ENCODE data around the gene CHRNA5.

CHRNA5 gene

DNA sequence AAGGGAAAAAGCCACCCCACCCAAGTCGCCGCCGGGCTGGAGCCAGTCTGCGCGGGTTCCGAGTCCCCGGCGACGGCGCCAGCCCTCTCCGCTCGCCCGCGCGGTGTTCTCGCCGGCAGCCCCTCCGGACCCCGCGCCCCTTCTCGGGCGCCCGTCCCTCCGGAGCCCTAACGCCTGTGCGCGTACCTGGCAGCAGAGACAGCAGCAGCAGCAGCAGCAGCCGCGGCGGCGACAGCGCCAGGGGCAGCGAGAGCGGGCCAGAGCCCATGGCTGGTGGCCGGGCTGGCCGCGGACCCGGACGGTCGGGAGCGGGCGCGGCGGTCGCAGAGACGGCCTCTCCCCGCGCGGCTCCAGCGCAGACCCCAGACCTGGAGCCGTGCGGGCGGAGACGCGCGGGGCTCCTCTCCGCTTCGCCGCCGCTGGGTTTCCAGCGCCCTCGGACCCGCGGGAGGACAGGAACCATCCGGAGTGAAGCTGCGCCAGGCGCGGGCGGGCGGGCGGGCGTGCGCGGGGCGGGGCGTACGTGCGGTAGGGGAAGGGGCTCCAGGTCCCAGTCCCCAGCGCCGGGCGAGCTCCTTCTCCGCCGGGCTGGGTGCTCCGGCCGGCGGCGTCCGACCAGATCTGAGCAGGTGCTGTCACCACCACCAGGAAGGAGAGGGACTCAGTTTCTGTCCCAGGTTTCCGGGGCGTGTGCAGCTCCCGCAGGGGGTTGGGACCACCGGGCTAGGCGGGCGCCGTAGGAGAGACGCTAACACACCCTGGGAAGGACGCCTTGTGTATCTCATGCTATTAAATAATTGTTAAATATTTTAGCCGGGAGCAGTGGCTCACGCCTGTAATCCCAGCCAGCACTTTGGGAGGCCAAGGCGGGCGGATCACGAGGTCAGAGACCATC, 55.5 kb downstream of the CHRNA5 start, which contains the start of gene CHRNA3:
Gene CHRNA3 (minus strand): TSS at position 470 of the 895 bp plus-strand sequence. CDS start 202 bp downstream, at position 268.
- no peak for DNase-seq

DNA sequence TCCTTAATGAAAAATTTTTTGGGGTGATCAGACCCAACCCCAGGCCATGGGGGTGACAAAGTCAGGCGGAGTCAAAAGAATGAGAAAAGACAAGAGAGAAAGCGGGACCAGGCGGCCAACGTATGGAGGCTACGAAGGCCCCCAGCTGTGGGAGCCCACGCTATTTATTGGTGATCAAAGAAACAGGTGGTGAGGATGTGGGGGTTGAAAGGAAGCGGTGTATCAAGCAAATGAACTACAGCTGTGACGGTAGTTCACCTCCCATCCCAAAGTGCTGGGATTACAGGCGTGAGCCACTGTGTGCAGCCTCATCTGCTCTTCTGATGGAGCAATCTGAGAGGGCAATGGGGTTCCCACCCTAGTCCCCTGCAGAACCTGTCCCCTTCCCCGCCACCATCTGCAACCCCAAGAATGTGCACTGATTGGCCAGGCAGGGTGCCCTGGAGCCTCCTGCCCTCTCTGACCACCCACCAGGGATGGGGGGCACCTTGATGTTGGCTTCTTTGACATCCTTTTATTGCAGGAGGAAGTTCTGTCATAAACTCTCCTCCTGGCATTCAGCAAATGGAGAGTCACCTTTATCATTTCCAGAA, 56.6 kb downstream of the CHRNA5 start:
- no peak for DNase-seq

DNA sequence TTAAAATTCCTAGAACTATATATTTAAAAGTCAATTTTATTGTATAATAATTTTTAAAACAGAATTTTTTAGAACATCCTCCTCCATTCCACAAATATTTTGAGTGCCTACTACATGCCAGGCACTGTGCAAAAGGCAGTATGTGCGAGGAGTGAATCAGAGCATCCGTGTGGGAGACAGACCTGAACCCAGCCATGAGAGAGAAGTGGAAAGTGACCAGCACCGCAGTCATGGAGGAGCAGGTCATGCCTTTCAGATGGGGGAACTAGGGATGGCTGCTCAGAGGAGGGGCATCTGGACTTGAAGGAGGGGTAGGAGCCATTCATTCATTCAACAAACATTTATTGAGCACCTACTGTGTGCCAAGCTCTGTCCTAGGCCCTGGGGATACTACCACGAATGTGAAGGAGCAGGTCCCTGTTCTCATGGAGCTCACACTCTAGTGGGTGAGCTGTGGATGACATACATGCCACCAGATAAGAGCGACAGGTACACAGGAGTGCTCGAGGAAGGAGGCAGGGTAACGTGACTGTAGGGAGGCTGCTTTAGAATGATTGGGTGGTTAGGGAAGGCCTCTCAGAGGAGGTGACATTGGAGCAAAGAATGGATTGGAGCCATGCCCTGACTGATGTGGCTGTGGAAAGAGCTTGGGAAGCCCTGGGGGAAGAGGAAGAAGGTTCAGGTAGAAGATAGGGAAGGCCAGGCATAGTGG, 58.6 kb downstream of the CHRNA5 start:
- no peak for DNase-seq

DNA sequence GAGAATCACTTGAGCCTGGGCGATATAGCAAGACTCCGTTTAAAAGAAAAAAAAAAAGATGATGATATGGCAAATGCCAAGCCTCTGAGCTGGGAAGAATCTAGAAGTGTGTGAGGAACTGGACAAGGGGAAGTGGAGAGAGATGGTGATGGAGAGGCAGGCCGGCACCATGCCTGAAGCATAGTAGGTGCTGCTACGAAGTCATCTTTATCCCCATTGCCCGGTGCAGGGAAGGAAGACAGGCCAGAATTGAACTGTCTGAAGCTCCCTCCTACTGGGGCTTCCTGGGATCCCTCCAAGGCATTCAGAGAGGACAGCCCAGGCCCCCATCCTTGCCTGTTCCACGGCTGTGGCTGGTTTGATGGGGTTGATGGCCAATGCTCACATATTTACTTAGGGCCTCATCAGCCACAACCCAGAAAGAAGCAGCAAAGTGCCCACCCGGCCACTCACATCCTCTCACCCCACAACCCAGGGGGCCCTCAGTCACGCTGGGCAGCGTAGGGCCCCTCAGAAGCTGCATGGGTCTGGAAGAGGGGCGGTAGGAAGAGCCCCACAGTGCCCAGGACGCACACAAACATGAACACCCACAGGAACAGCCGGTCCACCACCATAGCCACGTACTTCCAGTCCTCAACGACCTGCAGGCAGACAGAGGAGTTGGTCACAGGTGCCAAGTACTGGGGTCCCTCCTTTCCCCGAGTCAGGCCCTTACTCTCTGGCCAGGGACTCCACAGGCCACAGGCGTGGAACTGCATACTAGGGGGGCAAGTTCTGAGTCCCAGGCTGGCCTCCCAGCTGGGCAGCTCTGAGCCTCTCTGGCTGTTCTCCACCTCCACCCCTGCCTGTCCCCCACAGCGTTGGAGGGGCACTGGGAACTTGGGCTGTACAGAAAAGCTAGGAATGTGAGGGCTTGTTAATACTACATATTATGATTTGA, 59.6 kb downstream of the CHRNA5 start:
- no peak for DNase-seq

DNA sequence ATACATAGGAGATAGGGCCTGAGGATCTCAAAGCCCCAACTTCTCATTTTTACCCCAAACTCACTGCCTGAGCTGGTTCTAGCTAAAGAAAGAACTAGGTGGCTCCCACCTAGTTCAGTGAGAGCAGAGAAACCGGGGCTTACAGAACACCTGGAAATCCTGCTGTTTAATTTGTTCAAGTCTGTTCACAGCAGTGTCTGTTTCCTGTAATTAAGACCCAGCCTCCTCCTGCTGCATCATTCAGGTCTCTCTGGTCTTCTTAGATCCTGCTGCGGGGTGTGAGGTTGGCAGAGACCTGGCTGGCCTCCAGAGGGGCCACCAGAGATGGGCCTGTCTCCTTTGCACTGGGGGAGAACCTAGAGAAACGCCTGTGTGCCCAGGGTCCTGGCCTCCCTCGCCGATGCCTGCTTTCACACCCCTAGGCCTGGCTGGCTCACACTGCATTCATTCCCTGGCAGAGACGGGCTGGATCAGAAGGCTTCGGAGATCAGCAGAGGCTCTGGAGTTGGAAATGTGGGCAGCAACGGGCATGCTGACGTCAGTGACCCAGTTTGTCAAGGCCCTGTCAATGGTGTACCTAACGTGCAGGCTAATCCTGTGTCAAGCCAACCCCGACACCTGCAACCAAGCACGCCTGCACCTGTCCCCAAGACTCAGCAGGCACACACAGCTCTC, 60.4 kb downstream of the CHRNA5 start:
- no peak for DNase-seq

DNA sequence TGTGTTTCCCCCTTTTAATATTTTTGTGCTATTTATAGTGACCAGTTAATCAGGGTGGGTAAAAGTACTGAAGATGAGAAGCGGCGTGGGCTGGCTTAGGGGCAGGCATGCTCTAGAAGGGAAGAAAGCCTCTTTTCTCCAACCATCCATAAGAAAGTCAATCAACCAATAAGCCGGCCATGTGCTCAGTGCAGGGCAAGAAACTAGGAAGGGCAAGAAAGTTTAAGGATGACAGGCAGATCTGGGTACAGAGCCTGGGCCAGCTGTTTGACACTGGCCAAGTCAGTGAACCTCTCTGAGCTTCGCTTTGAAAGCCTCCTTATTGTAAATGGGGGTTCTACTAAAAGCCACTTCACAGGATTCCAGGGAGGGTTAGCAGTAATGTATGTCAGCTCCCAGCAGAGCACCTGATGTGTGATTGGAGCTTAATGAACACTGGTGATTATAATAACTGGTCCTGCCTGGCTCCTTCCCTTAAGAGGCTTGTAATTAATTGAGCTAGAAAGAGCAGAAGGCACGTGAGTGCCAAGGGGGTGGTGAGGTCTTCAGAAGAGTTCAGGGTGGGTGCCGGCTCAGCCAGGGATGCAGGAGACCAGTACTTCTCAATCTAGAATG, 61.2 kb downstream of the CHRNA5 start:
- DNase-seq: no peak

DNA sequence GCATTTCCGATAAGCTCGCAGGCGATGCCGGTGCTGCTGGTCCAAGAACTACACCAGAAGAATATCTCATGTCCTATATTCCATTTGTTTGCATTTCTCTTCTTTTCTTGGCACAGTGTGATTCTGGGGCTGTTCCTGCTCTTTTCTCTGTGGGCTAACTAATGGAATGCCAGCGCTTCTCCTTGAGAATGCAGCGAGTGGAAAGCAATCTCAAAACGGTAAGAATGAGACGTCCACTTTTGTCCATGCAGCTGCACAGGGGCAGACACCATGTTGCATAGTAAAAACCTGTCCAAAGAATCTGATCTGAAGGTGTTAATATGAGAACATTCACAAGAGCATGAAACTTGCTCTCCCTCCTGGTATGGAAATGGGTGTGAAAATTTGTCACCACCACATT, 62.0 kb downstream of the CHRNA5 start:
- DNase-seq: no peak

DNA sequence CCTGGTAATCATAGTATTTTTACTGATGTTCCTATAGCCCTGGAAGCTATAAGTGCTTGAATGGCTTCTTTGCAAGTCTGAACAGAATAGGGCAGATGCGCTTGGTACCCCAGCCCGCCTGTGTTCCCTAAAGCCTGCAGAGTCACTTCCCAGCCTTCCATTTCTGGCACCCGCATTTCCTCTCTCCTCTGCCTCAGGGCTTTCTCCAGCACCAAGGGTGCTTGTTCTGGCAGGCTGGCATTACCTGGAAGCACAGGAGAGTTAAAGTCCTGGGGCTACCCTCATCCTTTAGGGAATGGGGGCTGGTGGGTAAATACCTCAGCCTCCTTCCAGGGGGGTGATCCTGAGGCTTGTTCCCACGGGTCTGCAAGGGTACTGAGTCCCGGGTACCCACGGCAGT, 62.9 kb downstream of the CHRNA5 start:
- no peak for DNase-seq

DNA sequence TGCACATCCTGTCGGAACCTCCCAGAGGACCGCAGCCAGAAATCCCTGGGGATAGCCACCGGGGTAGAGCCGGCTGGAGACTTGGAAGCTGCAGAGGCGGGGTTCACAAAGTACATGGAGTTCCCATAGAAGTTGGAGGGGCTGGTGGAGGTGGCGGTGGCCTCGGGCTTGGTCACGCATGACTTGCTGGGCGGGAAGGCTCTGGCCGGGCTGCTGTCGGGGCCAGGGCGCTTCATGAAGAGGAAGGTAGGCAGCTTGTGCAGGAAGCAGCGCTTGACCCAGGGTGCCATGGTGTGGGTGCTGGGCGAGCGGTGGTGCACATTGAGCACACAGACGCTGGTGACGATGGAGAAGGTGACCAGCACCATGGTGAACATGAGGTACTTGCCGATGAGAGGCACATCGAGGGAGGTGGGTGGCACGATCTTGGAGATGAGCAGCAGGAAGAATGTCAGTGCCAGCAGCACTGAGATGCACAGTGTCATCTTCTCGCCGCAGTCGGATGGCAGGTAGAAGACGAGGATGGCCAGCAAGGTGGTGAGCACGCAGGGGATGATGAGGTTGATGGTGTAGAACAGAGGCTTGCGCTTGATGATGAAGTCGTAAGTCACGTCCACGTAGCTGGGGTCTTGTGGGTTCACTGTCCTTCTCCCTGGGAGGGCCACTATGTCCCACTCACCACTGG, 63.9 kb downstream of the CHRNA5 start:
- DNase-seq: no peak

DNA sequence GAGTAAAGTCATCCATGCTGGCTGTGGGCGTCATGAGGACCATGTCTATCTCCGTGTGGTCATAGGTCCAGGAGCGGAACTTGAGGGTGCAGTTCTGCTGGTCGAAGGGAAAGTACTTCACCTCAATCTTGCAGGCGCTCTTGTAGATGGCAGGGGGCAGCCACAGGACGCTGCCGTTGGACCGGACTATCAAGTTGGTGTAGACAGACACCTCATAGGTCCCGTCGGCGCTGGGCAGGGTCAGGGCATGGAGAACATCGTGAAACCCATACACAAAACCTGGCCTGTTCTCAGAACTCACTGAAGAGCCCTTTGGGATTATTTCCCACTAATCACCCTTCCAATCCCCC, 64.4 kb downstream of the CHRNA5 start:
- DNase-seq: no peak

DNA sequence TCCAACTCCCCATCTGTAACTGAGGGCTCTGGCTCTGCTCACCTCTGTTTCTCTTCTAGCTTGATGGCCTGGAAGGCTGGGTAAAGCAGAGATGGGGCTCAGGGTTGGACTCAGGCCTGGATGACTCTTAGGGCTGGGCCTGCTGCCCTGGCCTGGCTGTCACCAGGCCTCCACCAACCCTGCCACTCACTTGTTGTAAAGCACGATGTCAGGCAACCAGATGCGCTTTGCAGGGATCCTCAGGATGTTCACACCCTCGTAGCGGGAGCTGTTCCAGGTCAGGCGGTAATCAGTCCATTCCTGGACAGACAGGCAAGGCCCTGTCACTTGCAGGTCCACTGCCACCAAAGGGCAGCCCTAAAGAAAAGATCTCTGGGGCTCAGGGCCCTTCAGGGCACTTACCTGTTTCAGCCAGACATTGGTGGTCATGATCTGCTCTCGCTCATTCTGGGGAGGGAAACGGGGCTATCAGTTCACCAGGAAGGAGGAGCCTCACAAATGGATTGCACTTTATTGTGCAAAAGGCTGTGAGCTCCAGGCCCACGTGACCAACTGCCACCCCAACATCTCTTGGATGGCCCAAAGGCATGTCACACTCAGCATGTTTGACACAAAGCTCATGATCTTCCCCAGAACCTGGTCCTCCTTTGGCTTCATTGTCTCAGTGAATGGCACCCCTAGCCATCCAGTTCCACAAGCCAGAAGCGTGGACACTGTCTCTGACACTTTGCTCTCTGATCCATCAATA, 65.7 kb downstream of the CHRNA5 start:
- DNase-seq: no peak

DNA sequence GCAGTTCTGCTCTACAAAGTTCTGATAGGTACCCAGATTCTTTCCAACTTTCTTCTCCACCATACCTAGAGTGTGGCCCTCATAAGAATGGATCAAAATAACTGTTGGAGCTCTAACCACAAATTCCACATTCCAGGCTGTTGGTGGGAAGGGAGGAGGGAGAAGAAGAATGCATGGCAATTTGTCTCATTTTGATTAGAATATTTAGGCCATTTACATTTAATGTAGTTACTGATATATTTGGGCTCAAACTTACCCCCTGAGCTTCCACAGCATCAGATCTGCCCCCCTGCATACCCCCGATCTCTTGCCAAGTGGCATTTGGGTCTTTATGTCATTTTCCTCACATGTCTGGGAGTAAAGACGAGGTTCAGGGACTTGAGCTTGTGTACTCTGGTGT, 68.0 kb downstream of the CHRNA5 start:
- no peak for DNase-seq

DNA sequence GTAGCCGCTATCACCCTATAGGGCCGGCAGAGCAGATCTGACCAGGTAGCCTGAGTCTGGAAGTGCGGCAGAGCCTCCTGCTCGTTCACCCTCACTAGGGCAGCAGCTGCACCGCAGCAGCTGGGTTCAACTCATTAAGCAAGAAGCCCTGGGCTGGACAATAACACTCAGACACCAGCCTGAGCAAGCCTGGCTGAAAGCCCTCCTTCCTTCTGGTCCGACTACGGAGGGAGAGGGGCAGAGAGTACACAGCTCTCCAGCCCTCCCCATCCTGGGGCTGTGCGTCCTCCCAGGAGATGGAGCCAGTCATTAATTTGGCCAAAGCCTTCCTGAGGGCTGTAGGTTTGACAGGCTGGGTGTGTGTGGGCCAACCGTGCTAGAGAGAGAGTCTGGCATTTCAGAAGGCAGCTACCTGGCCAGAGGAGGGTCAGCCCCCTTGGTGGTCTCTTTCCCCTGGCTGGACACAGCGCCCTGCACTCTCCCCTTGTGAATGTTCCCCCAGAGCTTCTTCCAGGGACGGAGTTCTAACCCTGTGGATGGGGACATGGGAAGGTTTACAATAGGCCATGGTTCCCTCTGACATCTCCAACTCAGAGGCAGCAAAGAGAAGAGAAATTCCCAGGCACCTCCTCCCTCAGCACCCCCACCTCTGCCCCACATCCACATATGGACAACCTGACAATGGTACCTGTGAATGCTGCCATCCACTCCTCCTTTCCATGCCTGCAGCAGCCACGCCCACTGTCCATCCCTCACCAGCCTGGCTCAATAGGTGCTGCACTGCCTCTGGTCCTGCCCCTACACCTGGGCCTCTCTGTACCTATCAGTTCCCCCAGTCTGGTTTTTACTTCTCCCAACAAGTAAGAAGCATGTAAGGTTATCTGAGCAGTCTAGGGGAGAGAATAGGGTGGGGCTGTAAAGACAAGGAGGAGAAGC, 69.2 kb downstream of the CHRNA5 start:
- no peak for DNase-seq

DNA sequence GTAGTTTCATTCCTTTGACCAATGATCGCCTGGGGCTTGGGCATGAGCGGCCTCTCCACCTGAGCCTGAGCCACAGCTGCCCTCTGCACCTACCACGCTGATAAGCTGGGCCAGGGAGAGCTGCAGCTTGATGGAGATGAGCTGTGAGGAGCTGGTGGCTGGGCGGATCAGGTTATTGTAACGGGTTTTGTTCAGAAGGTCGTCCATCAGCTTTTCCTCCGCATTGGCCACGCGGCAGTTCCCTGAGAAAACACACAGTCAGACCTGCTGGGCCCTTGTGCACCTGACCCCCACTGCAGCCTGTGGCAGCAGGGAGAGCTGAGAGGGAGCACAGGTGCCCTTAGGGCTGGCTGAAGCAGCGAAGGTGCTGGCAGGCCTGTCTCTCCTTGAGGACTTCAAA, 70.0 kb downstream of the CHRNA5 start:
- DNase-seq: no peak

DNA sequence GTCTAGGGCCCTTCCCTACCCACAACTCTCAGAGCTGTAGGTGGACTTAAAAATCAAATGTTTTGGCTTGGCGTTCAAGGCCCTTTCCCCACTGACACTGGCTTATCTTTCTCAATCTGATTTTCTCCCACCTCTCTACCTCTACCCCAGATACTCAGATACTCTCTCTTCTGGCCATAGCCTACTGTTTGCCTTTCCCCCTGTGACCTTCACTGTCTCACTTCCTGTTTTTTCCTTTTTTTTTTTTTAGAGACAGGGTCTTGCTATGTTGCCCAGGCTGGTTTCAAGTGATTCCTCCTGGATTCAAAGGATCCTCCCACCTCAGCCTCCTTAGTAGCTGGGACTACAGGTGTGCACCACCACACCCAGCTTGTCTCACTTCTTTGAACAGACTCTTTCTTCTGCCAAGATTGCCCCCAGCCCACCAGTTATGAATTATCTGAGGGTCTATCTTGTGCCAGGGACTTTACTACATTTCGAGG, 71.1 kb downstream of the CHRNA5 start:
- no peak for DNase-seq

DNA sequence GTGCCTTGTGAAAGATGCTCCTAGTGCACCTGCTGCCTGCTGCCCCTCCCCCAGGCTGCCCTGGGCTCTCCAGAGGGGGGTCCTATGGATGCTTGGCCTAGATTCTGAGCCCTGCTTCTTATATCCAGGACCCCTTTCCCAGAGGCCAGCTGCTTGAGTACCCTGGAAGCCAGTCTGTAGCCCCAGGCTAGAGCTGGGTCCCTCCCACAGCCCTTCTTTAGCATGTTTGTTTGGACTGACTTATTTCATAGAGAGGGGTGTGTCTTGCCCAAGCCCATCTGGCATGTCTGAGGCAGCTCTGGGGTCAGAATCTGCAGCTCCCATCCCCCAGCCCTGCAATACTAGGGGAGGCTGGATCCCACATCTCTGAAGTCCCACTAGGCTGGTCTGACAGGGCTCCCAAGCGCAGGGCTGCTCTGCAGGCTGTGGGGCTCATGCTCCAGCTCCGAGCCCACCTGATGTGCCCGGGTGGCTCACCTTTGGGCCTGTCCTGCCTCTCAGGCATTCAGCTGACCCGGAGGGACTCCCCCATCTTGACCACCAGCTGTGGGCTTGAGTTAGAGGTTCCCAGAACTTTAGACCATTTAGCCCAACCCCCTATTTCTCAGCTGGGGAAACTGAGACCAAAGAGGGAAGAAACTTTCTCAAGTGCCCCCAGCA, 72.6 kb downstream of the CHRNA5 start:
- no peak for DNase-seq

DNA sequence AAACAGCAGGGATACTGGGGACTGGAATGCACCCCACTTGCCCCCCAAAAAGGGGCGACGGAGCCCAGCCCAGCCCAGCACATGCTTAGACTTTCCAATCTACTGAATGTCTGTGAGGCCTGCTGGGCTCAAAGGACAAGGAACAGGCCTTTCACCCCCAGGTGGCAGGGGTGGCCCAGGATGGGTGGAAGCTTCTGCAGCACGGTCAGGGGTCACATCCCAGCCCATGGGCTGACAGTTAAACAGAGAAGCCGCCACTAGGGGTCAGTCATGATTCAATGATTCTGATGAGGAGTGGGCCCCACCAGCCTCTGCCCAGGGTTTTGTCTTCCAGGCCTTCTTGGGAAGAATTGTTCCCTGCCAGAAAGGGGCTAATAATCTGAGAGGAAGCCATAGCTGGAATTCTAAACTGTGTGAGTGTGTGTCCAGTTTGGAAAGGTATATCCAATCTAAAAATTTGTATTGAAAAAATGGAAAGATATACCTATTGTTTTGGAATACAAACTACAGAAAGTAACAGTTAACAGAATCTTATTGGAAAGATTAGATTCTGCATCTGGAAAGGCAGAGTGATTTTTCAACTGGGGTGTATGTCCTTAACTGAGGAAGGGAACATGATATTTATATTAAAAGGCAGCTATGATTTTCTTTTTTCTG, 73.5 kb downstream of the CHRNA5 start:
- DNase-seq: peak; percentile 29
